Mesendoderm (in vitro differentiated cells): ENCODE results near the gene ZNF580.

ENCODE experiments used
- DNase-seq: peaks from one replicate; pipeline ENCODE4 v3.0.0; 2013
- H2AK5ac ChIP-seq: 2 replicates; pipeline ENCODE4 v1.6.1; 2013; ENCODE audit warnings: low read length, inconsistent platforms
- H2BK120ac ChIP-seq: 2 replicates; pipeline ENCODE4 v1.6.1; 2013; ENCODE audit warnings: low read depth, mild to moderate bottlenecking, low read length, moderate library complexity, mixed read lengths
- H2BK15ac ChIP-seq: replicated peaks from 2 replicates; pipeline ENCODE4 v1.6.1; 2013; ENCODE audit warnings: low read depth, mild to moderate bottlenecking, moderate library complexity
- H2BK5ac ChIP-seq: 2 replicates; pipeline ENCODE4 v1.6.1; 2013; ENCODE audit warnings: low read length, inconsistent platforms
- H3K18ac ChIP-seq: 2 replicates; pipeline ENCODE4 v1.6.1; 2013; ENCODE audit warnings: mild to moderate bottlenecking, low read length, mixed read lengths
- H3K23ac ChIP-seq: one replicate; pipeline ENCODE4 v1.6.1; 2013; ENCODE audit warnings: low read length
- H3K27ac ChIP-seq: 2 replicates; pipeline ENCODE4 v1.5.1; 2013; ENCODE audit warnings: low read depth, mild to moderate bottlenecking, inconsistent platforms, low read length, moderate library complexity
- H3K27me3 ChIP-seq: 2 replicates; pipeline ENCODE4 v1.6.1; 2013; ENCODE audit warnings: low read length, control low read depth, mild to moderate bottlenecking, inconsistent platforms; ENCODE audit not compliant: insufficient read depth, poor library complexity
- H3K36me3 ChIP-seq: 2 replicates; pipeline ENCODE4 v1.6.1; 2013; ENCODE audit warnings: low read length, inconsistent platforms; ENCODE audit not compliant: control insufficient read depth, insufficient read depth
- H3K4ac ChIP-seq: one replicate; pipeline ENCODE4 v1.6.1; 2013; ENCODE audit warnings: low read depth, mild to moderate bottlenecking, low read length, moderate library complexity
- H3K4me1 ChIP-seq: 2 replicates; pipeline ENCODE4 v1.6.1; 2013; ENCODE audit warnings: low read depth, low read length, inconsistent platforms; ENCODE audit not compliant: control insufficient read depth
- H3K4me2 ChIP-seq: 2 replicates; pipeline ENCODE4 v1.6.1; 2013; ENCODE audit warnings: low read length
- H3K4me3 ChIP-seq: 2 replicates; pipeline ENCODE4 v1.5.1; 2013; ENCODE audit warnings: mild to moderate bottlenecking, low read length
- H3K56ac ChIP-seq: one replicate; pipeline ENCODE4 v1.6.1; 2013; ENCODE audit warnings: low read length
- H3K79me1 ChIP-seq: 2 replicates; pipeline ENCODE4 v1.6.1; 2013; ENCODE audit warnings: low read length, inconsistent platforms
- H3K79me2 ChIP-seq: 2 replicates; pipeline ENCODE4 v1.6.1; 2013; ENCODE audit warnings: mild to moderate bottlenecking, low read length; ENCODE audit not compliant: control insufficient read depth, insufficient read depth
- H3K9ac ChIP-seq: 2 replicates; pipeline ENCODE4 v1.6.1; 2013; ENCODE audit warnings: low read length, inconsistent platforms
- H4K5ac ChIP-seq: one replicate; pipeline ENCODE4 v1.6.1; 2013; ENCODE audit warnings: low read length
- H4K8ac ChIP-seq: one replicate; pipeline ENCODE4 v1.6.1; 2013; ENCODE audit warnings: low read depth, mild to moderate bottlenecking, control low read depth, low read length, moderate library complexity
- WGBS: extraction: QIAGEN DNeasy Blood & Tissue Kit; methylation state at CpG from one replicate; pipeline ENCODE4 v1.1.7; 2013; ENCODE audit warnings: low lambda C conversion rate, missing lambda C conversion rate; ENCODE audit not compliant: insufficient coverage; ENCODE audit errors: extremely low coverage; 5-methylcytosine and 5-hydroxymethylcytosine counted together

ZNF580 gene

DNA sequence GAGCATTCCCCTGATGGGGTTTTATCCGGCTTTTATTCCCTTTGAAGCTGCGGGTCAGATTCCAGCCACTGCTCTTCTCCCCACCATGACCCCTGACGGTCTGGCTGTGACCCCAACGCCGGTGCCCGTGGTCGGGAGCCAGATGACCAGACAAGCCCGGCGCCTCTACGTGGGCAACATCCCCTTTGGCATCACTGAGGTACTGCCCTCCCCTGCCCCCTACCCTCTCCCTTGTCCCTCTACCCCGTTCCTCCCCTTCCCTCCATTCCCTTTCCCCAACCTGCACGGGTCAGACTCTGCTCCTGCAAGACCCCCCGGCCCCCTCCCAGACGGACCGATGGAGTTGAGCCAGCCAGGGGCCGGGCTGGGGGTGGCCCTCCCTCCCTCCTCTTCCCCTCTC, 20.2 kb downstream of the ZNF580 start:
- Histone ChIP-seq H3K27me3 (no peaks in the 10 kb centered on the region), H2BK120ac (no peak overlapping the region), H3K23ac (no peak overlapping the region), H2BK15ac (no peak overlapping the region), H3K9ac (no peak overlapping the region), H3K27ac (no peak overlapping the region), H3K4me2 (no peak overlapping the region), H2BK5ac (no peak overlapping the region), H3K56ac (no peak overlapping the region), H3K79me2 (peaks cover 84% of the 10 kb centered on the region), H3K36me3 (peaks cover 21% of the 10 kb centered on the region), H4K8ac (no peak overlapping the region), H3K18ac (no peak overlapping the region), H3K4me3 (no peak overlapping the region), H3K79me1 (peaks cover 7% of the 10 kb centered on the region), H3K4me1 (peaks cover 4% of the 10 kb centered on the region), H2AK5ac (no peak overlapping the region), H4K5ac (no peak overlapping the region), H3K4ac (no peak overlapping the region)
- WGBS = no CpG with 5 or more reads among the region's 16 CpGs
- DNase-seq = no peak

DNA sequence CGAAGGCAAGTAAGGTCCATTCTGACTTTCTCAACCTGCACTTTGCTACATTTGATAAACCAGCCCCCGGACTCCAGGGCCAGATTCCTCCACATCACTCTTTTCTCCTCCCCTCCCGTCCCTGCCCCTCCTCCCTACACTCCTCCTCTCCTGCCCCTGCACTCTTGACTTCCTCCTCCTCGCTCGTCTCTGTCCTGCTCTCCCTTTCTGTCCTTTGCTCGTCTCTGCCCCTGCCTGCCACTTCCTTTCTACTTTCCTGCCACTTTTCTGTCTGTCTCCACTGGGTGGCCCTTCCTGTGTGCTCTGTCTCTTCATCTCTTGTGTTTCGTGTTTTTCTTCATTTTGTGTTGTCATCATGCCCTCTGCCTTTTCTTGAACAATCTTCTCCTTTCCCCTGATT, 21.0 kb downstream of the ZNF580 start:
- no CpG with 5 or more reads among the region's 7 CpGs for whole genome bisulfite sequencing

DNA sequence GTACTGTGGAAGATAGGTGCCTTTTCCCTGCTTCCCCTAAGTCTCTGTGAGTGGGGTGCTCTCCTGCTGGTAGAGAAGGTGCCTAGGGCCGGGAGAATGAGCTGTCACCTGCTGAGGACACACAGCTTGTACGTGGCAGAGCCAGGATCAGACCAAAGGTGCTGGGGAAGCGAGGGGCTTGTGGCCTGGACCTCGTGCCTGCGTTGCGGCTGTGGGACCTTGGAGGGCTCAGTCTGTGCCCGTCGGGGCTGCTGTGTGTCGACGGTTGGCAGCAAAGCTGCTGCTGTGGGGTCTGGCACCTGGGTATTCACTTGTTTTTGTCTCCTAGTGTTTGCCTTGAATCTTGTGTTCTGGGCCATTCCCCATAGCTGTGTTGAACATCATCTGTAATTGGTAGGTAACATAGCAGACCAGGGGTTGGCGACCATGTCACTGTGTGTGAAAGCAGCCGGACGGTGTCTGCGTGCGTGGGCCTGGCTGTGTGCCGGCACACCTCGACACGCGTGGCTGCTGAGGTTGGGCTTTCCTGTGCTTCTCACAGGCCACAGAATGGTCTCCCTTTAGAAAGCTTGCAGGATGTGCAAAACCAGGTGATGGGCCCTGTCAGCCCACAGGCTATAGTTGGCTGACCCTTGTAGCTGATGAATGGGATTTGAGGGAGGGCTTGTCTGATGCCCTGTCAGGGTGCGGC, 23.2 kb downstream of the ZNF580 start:
- H2BK15ac ChIP-seq = no peak overlapping the region
- no peaks in the 10 kb centered on the region for H3K27me3 ChIP-seq
- H3K36me3 ChIP-seq = peaks cover 32% of the 10 kb centered on the region
- WGBS = no CpG with 5 or more reads among the region's 20 CpGs
- no peak overlapping the region for H3K4me2 ChIP-seq
- H3K9ac ChIP-seq = no peak overlapping the region
- no peak overlapping the region for H3K23ac ChIP-seq
- no peak overlapping the region for H2BK5ac ChIP-seq
- no peak overlapping the region for H3K27ac ChIP-seq
- H2AK5ac ChIP-seq = no peak overlapping the region
- no peaks in the 10 kb centered on the region for H3K4me1 ChIP-seq
- H3K79me2 ChIP-seq = peaks cover 76% of the 10 kb centered on the region
- H3K18ac ChIP-seq = no peak overlapping the region
- no peak for DNase-seq
- H2BK120ac ChIP-seq = no peak overlapping the region
- no peak overlapping the region for H3K56ac ChIP-seq
- H4K5ac ChIP-seq = no peak overlapping the region
- peaks cover 14% of the 10 kb centered on the region for H3K79me1 ChIP-seq
- no peak overlapping the region for H4K8ac ChIP-seq
- no peak overlapping the region for H3K4ac ChIP-seq
- no peak overlapping the region for H3K4me3 ChIP-seq

More for the DNA sequence above, 21.0 kb downstream of the ZNF580 start:
- Histone ChIP-seq H3K4me1 (peaks cover under 1% of the 10 kb centered on the region), H3K9ac (no peak overlapping the region), H3K4me2 (no peak overlapping the region), H3K27ac (no peak overlapping the region), H2AK5ac (no peak overlapping the region), H4K8ac (no peak overlapping the region), H3K23ac (no peak overlapping the region), H3K79me2 (peaks cover 84% of the 10 kb centered on the region), H2BK5ac (no peak overlapping the region), H4K5ac (no peak overlapping the region), H2BK15ac (no peak overlapping the region), H3K4me3 (no peak overlapping the region), H3K4ac (no peak overlapping the region), H3K56ac (no peak overlapping the region), H3K18ac (no peak overlapping the region), H3K79me1 (peaks cover 9% of the 10 kb centered on the region), H3K36me3 (peaks cover 27% of the 10 kb centered on the region), H3K27me3 (no peaks in the 10 kb centered on the region), H2BK120ac (no peak overlapping the region)
- DNase-seq = no peak

DNA sequence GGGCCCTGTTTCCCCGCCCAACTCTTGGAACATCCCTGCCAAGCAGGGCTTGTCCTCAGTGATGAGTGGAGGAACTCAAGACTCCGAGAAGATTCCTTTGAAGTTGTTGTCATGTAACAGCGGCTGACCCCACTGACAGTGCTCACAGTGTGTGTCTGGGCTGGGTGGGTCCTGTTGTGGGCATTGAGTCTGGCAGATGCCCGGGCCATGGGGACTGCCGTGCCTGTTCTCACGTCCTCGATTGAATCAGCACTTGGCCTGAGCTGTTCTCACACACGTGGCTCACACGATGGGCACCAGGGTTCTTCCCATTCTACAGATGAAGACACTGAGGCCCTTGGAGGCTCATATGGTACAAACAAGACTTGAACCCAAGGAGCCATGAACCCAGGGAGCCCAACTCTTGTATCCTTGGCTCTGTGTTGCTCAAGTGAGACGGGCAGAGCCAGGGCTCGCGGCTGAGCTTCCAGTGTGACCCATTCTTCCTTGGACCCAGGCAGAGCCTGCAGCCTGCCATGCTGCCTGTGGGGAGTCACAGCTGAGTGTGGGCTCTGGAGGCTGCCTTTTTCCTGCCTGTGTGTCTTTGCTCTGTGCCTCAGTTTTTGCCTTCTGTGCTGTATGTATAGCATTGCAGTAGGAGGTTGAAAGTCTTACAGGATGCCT, 25.7 kb downstream of the ZNF580 start:
- H3K4me2 ChIP-seq = no peak overlapping the region
- no peak overlapping the region for H4K5ac ChIP-seq
- H3K79me1 ChIP-seq = peaks cover 17% of the 10 kb centered on the region
- no peak overlapping the region for H3K9ac ChIP-seq
- no peak overlapping the region for H3K56ac ChIP-seq
- WGBS = no CpG with 5 or more reads among the region's 12 CpGs
- peaks cover 68% of the 10 kb centered on the region for H3K79me2 ChIP-seq
- no peak overlapping the region for H2BK5ac ChIP-seq
- H3K18ac ChIP-seq = no peak overlapping the region
- H3K4me3 ChIP-seq = no peak overlapping the region
- no peak overlapping the region for H3K4ac ChIP-seq
- no peak overlapping the region for H2BK15ac ChIP-seq
- H3K27me3 ChIP-seq = no peaks in the 10 kb centered on the region
- no peak overlapping the region for H2BK120ac ChIP-seq
- no peak overlapping the region for H3K23ac ChIP-seq
- no peaks in the 10 kb centered on the region for H3K4me1 ChIP-seq
- no peak for DNase-seq
- no peak overlapping the region for H3K27ac ChIP-seq
- H3K36me3 ChIP-seq = peaks cover 38% of the 10 kb centered on the region
- H4K8ac ChIP-seq = no peak overlapping the region
- H2AK5ac ChIP-seq = no peak overlapping the region

DNA sequence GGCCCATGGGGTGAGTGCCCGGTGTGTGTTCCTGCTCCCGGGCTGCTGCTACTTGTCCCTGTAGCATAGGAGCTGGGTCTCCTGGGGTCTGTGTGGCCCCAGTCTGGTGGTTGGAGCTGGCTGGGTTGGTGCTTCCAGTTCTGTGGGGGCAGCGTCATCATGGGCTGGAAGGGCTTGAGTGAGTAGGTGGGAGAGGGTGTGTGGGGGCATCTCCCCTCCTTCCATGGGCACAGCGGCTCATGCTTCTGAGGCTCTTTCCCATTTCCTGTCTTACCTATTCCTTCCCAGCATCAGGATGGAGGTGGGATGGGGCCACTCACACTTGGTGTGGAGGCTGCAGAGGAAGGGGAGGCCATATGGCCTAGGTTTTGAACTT, 26.2 kb downstream of the ZNF580 start:
- no peak overlapping the region for H3K9ac ChIP-seq
- no peak overlapping the region for H3K27ac ChIP-seq
- H3K18ac ChIP-seq = no peak overlapping the region
- no peak overlapping the region for H2BK5ac ChIP-seq
- no peak overlapping the region for H2AK5ac ChIP-seq
- no peak overlapping the region for H3K4me3 ChIP-seq
- H3K4me2 ChIP-seq = no peak overlapping the region
- H3K4me1 ChIP-seq = no peaks in the 10 kb centered on the region
- H3K4ac ChIP-seq = no peak overlapping the region
- H3K79me1 ChIP-seq = peaks cover 17% of the 10 kb centered on the region
- no peak overlapping the region for H2BK120ac ChIP-seq
- H2BK15ac ChIP-seq = no peak overlapping the region
- no peak overlapping the region for H3K56ac ChIP-seq
- no CpG with 5 or more reads among the region's 4 CpGs for WGBS
- H3K36me3 ChIP-seq = peaks cover 38% of the 10 kb centered on the region
- peaks cover 66% of the 10 kb centered on the region for H3K79me2 ChIP-seq
- H4K8ac ChIP-seq = no peak overlapping the region
- H3K23ac ChIP-seq = no peak overlapping the region
- no peak overlapping the region for H4K5ac ChIP-seq
- DNase-seq = no peak
- no peaks in the 10 kb centered on the region for H3K27me3 ChIP-seq
